ENCODE data around the gene ICAM3.

- TF ChIP-seq CTCF (IDR thresholded peaks at IDR 0.05; ENCODE audit: poor library complexity) (no peak), EZH2 (IDR thresholded peaks at IDR 0.05; ENCODE audit: borderline replicate concordance) (no peak), EZH2phosphoT487 (IDR thresholded peaks at IDR 0.05; ENCODE audit: low read depth, severe bottlenecking, unreplicated experiment) (no peak)
Measured at GRCh38 chr19:10339380-10339960, at the start of gene ICAM3.

Measured in hepatocyte (in vitro differentiated cells).